H1 (cell line): ENCODE data around the gene RGS3.

Experiments
- CEBPB ChIP-seq: IDR thresholded peaks from 2 replicates; pipeline ENCODE4 v1.6.1; 2012; ENCODE audit warnings: low read depth, low read length
- RAD21 ChIP-seq, 2 experiments: IDR thresholded peaks in 1 of 2; conservative IDR thresholded peaks in 1 of 2; 2 replicates each; pipeline ENCODE4 v1.6.1; 2011; ENCODE audit warnings: low read depth in 2 of 2, low read length in 2 of 2, improper control_type of control experiment in 1 of 2, inconsistent platforms in 1 of 2, mild to moderate bottlenecking in 1 of 2, moderate library complexity in 1 of 2
- YY1 ChIP-seq: IDR thresholded peaks from 2 replicates; pipeline ENCODE4 v1.6.1; 2011; ENCODE audit warnings: low read depth, mild to moderate bottlenecking, low read length
- ZNF274 ChIP-seq: IDR thresholded peaks from 2 replicates; pipeline ENCODE4 v1.7.0; 2012; ENCODE audit warnings: low read length, borderline replicate concordance; ENCODE audit errors: extremely low read depth
- TF ChIP-seq, protein P1 (sequence below), 3 experiments: IDR thresholded peaks; 1 replicate in 2 of 3; 2 replicates in 1 of 3; pipeline versions ENCODE4 v1.5.1 to v1.6.1; 2011; ENCODE audit warnings: low read length in 3 of 3, mild to moderate bottlenecking in 3 of 3, inconsistent platforms in 2 of 3, low read depth in 1 of 3, moderate library complexity in 1 of 3; ENCODE audit not compliant: insufficient read depth in 1 of 3; ENCODE audit errors: control extremely low read depth in 1 of 3

DNA sequence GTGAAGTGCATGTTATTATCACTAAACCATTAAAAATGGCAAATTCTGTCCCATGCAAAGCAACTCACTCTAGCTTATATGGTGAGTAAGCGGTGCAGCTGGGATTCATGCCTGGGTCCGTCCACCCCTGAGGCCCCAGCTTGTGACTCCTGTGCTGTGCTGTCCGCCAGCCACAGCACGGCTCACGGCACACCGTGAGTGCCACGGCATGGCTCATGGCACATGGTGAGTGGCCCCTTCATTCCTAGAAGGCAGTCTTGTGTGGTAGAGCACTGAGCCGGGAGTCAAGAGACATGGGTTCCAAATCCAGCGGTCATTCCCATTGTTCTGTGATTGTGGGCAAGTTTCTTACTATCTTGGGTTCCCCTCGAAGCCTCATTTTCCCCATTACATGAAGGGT, 18.8 kb downstream of the RGS3 start:
- TF ChIP-seq, protein P1, sequence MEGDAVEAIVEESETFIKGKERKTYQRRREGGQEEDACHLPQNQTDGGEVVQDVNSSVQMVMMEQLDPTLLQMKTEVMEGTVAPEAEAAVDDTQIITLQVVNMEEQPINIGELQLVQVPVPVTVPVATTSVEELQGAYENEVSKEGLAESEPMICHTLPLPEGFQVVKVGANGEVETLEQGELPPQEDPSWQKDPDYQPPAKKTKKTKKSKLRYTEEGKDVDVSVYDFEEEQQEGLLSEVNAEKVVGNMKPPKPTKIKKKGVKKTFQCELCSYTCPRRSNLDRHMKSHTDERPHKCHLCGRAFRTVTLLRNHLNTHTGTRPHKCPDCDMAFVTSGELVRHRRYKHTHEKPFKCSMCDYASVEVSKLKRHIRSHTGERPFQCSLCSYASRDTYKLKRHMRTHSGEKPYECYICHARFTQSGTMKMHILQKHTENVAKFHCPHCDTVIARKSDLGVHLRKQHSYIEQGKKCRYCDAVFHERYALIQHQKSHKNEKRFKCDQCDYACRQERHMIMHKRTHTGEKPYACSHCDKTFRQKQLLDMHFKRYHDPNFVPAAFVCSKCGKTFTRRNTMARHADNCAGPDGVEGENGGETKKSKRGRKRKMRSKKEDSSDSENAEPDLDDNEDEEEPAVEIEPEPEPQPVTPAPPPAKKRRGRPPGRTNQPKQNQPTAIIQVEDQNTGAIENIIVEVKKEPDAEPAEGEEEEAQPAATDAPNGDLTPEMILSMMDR (IDR thresholded peaks at IDR 0.05; ENCODE audit: control extremely low read depth in 1 of 3, insufficient read depth in 1 of 3, low read depth in 1 of 3, low read length in 3 of 3): no peak
- no peak for TF ChIP-seq YY1
- TF ChIP-seq RAD21 (IDR thresholded peaks at IDR 0.05 in 1 of 2, conservative IDR thresholded peaks at IDR 0.05 in 1 of 2; ENCODE audit: low read depth in 2 of 2, low read length in 2 of 2): no peak
- no peak for TF ChIP-seq ZNF274
- no peak for TF ChIP-seq CEBPB
